Measurements from ENCODE around the gene BARD1. TPM values are rescaled to one million over a fixed set of nuclear protein-coding genes. Genes with fewer than 3 reads are reported as not detected.

BARD1 gene
- total RNA-seq, 2 experiments from 2014 or later: 60.7 to 64.9 TPM

DNA sequence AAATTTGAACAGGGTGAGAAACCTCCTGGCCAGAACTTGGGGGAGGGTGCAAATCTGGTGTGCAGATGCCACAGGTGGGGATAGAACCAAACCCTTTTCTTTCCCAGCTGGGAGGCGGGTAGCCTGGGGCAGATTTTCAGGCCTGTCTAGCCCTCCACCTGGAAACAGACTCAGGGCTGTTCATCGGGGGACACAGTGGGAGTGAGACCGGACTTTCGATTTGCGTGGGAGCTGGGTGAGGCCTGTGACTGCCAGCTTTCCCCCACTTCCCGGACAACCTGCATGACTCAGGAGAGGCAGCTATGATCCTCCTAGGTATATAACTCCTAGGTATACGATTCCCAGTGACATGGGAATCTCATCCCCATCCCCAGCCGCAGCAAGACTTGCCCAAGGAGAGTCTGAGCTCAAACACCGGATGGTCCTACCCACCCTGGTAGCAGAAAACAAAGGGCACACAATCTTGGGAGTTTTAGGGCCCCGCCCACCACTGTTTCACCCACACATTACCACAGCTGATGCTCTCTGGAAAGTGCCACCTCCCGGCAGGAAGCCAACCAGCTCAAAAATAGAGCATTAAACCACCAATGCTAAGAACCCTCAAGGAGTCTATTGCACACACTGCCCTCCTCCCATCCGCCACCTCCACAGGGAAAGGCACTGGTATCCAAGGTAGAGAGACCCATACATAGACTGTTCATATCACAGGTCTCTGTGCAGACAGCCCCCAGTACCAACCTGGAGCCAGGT, 92.5 kb downstream of the BARD1 start:
- DNase-seq (ENCODE audit: low spot score): no peak
- H3K4me2 ChIP-seq (ENCODE audit: low read length): no peak overlapping the region
- H2AFZ ChIP-seq (ENCODE audit: low read length): no peak overlapping the region
- H3K9me3 ChIP-seq (ENCODE audit: low read length): no peaks in the 10 kb centered on the region
- no peaks in the 10 kb centered on the region for H3K79me2 ChIP-seq (ENCODE audit: insufficient read depth, low read depth, low read length)
- H3K9me2 ChIP-seq (ENCODE audit: insufficient read depth, low read length): no peaks in the 10 kb centered on the region
- intact Hi-C loops (cut with micrococcal nuclease; ENCODE audit: unreplicated experiment): no loop called here
- H3K4me1 ChIP-seq (ENCODE audit: insufficient read depth, low read length, poor library complexity, severe bottlenecking): no peaks in the 10 kb centered on the region
- no peak overlapping the region for H3K4me3 ChIP-seq (ENCODE audit: low read depth, low read length, poor library complexity, severe bottlenecking)
- no TSS peak for BruUV-seq (replicated peaks)
- CTCF ChIA-PET (ENCODE audit: unreplicated experiment): no interaction called here
- POLR2A ChIA-PET: interaction anchor here (0.8 kb wide), 1 partner anchor 46 kb away, joined by 3 read pairs; no protein-coding TSS in a partner anchor
- H3K27ac ChIP-seq (ENCODE audit: low read depth, low read length, poor library complexity, severe bottlenecking): no peak overlapping the region
- H3K36me3 ChIP-seq (ENCODE audit: insufficient read depth, low read length): peaks cover 22% of the 10 kb centered on the region
- H4K20me1 ChIP-seq (ENCODE audit: insufficient read depth, low read length): no peaks in the 10 kb centered on the region
- TF ChIP-seq, protein P1, sequence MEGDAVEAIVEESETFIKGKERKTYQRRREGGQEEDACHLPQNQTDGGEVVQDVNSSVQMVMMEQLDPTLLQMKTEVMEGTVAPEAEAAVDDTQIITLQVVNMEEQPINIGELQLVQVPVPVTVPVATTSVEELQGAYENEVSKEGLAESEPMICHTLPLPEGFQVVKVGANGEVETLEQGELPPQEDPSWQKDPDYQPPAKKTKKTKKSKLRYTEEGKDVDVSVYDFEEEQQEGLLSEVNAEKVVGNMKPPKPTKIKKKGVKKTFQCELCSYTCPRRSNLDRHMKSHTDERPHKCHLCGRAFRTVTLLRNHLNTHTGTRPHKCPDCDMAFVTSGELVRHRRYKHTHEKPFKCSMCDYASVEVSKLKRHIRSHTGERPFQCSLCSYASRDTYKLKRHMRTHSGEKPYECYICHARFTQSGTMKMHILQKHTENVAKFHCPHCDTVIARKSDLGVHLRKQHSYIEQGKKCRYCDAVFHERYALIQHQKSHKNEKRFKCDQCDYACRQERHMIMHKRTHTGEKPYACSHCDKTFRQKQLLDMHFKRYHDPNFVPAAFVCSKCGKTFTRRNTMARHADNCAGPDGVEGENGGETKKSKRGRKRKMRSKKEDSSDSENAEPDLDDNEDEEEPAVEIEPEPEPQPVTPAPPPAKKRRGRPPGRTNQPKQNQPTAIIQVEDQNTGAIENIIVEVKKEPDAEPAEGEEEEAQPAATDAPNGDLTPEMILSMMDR (conservative IDR thresholded peaks at IDR 0.05; ENCODE audit: low read length): no peak
- TF ChIP-seq EZH2phosphoT487 (IDR thresholded peaks at IDR 0.05; ENCODE audit: borderline replicate concordance, low read depth, low read length): no peak

DNA sequence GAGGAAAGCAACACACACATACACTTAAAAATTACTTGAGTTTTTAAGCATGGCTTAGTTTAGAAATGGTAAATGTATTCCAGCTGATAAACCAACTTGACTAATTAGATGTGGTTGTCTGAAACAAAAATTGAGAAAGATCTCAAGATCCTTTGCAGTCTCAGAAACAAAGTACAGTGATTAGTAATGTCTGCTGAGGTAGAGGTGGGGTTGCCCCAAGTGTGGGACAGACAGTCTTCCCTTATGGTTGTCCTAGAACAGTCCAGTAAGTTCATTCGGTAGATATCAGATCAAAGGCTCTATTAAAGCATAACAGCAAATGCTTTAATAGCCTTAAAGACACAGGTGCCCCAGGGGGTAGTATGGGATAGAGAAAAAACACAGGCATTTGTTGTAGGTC, 94.5 kb downstream of the BARD1 start:
- no peaks in the 10 kb centered on the region for H3K4me1 ChIP-seq (ENCODE audit: insufficient read depth, low read length, poor library complexity, severe bottlenecking)
- H3K4me3 ChIP-seq (ENCODE audit: low read depth, low read length, poor library complexity, severe bottlenecking): no peak overlapping the region
- H3K9me3 ChIP-seq (ENCODE audit: low read length): no peaks in the 10 kb centered on the region
- no peaks in the 10 kb centered on the region for H3K9me2 ChIP-seq (ENCODE audit: insufficient read depth, low read length)
- CTCF ChIA-PET (ENCODE audit: unreplicated experiment): no interaction called here
- no peak overlapping the region for H3K4me2 ChIP-seq (ENCODE audit: low read length)
- intact Hi-C loops (cut with micrococcal nuclease; ENCODE audit: unreplicated experiment): no loop called here
- H4K20me1 ChIP-seq (ENCODE audit: insufficient read depth, low read length): no peaks in the 10 kb centered on the region
- H3K27ac ChIP-seq (ENCODE audit: low read depth, low read length, poor library complexity, severe bottlenecking): no peak overlapping the region
- TF ChIP-seq, protein P1 (conservative IDR thresholded peaks at IDR 0.05; ENCODE audit: low read length): no peak
- TF ChIP-seq EZH2phosphoT487 (IDR thresholded peaks at IDR 0.05; ENCODE audit: borderline replicate concordance, low read depth, low read length): no peak
- peaks cover 18% of the 10 kb centered on the region for H3K36me3 ChIP-seq (ENCODE audit: insufficient read depth, low read length)
- H3K79me2 ChIP-seq (ENCODE audit: insufficient read depth, low read depth, low read length): no peaks in the 10 kb centered on the region
- BruUV-seq (replicated peaks): no TSS peak
- H2AFZ ChIP-seq (ENCODE audit: low read length): no peak overlapping the region
- no peak for DNase-seq (ENCODE audit: low spot score)
- POLR2A ChIA-PET: interaction anchor here (1.0 kb wide), 1 partner anchor 36 kb away, joined by 3 read pairs; no protein-coding TSS in a partner anchor

DNA sequence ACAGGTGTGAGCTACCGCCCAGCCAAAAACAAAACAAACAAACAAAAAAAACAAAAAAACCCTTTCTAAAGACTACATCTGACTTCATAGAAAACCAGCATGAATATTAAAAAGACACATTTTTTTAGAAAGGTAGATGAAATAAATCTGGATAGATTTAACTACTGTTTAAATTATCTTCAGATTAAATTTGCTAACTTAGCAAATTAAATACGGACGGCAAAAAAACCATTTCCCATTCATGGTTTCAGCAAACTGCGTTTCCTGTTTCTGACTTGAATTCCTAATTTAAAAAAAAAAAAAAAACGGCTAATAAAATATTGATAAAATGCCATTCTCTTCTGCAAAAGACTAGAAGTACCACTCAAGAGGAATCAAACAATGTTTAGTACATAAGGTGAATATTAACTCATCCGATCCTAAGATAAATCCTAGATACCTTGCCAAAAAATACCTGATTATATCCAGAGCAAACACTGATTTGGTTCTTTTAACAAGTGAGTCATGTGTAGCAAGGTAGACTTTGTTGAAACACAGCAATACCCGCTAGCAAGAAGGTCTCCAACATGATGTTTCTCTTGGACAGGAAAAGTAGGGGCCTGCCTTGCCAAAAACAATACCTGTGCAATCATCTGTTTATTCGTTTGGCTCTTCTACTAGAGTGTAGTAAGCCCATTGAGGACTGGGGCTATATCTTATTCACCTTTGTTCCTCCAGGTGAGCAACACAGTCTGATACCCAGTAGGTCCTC, 96.2 kb downstream of the BARD1 start:
- no peak overlapping the region for H3K4me2 ChIP-seq (ENCODE audit: low read length)
- H2AFZ ChIP-seq (ENCODE audit: low read length): no peak overlapping the region
- no peak overlapping the region for H3K4me3 ChIP-seq (ENCODE audit: low read depth, low read length, poor library complexity, severe bottlenecking)
- no peaks in the 10 kb centered on the region for H3K9me3 ChIP-seq (ENCODE audit: low read length)
- no peak overlapping the region for H3K27ac ChIP-seq (ENCODE audit: low read depth, low read length, poor library complexity, severe bottlenecking)
- BruUV-seq (replicated peaks): no TSS peak
- ChIA-PET CTCF (ENCODE audit: unreplicated experiment) (no interaction called here), POLR2A (no interaction called here)
- no peaks in the 10 kb centered on the region for H4K20me1 ChIP-seq (ENCODE audit: insufficient read depth, low read length)
- no peaks in the 10 kb centered on the region for H3K4me1 ChIP-seq (ENCODE audit: insufficient read depth, low read length, poor library complexity, severe bottlenecking)
- H3K79me2 ChIP-seq (ENCODE audit: insufficient read depth, low read depth, low read length): no peaks in the 10 kb centered on the region
- H3K36me3 ChIP-seq (ENCODE audit: insufficient read depth, low read length): peaks cover 13% of the 10 kb centered on the region
- no peaks in the 10 kb centered on the region for H3K9me2 ChIP-seq (ENCODE audit: insufficient read depth, low read length)
- DNase-seq (ENCODE audit: low spot score): no peak
- intact Hi-C loops (cut with micrococcal nuclease; ENCODE audit: unreplicated experiment): no loop called here
- no peak for TF ChIP-seq EZH2phosphoT487 (IDR thresholded peaks at IDR 0.05; ENCODE audit: borderline replicate concordance, low read depth, low read length)
- TF ChIP-seq, protein P1 (conservative IDR thresholded peaks at IDR 0.05; ENCODE audit: low read length): no peak

All from OCI-LY7 (cell line).